Panc1 (cell line): Measurements from ENCODE around the gene PLEKHM2. TPM values are rescaled to one million over a fixed set of nuclear protein-coding genes. Genes with fewer than 3 reads are reported as not detected.

Experiments
- ATAC-seq: fragments of 200-7000 bp; cut with Tn5 transposase; 2 replicates; pipeline ENCODE4 v1.9.1; 2020; ENCODE audit warnings: mild to moderate bottlenecking, moderate library complexity
- BruUV-seq: library from RNA; stranded (reverse); fragments of 400-500 nt; replicated peaks from 2 replicates; lab custom pipeline; 2021; lab: Mats Ljungman, UMichigan
- CTCF ChIA-PET: fragments of 300-600 bp; sonication (Branson Sonifier 250); formaldehyde crosslinking; loops from one replicate; lab custom pipeline; 2022; ENCODE audit warnings: antibody characterized with exemption; lab: Charles Lee
- POLR2A ChIA-PET: fragments of 300-600 bp; sonication (Branson Sonifier 250); formaldehyde crosslinking; loops from one replicate; lab custom pipeline; 2022; ENCODE audit warnings: antibody characterized with exemption; lab: Charles Lee
- DNase-seq: peaks from one replicate; pipeline ENCODE4 v3.0.0-alpha.2; 2010; ENCODE audit warnings: low read depth, low spot score
- H3K27ac ChIP-seq: 2 replicates; pipeline ENCODE4 v1.5.1; 2011; ENCODE audit warnings: mild to moderate bottlenecking, low read length, inconsistent platforms
- H3K27me3 ChIP-seq: fragments of 200-500 bp; sonication (Bioruptor generic); 2 replicates; pipeline ENCODE4 v1.6.0; 2014; ENCODE audit warnings: low read length, inconsistent platforms; ENCODE audit not compliant: control insufficient read depth, insufficient read depth
- H3K36me3 ChIP-seq: fragments of 200-500 bp; sonication (Bioruptor generic); 2 replicates; pipeline ENCODE4 v1.5.1; 2014; ENCODE audit warnings: inconsistent platforms, mild to moderate bottlenecking, low read length, moderate library complexity; ENCODE audit not compliant: control insufficient read depth, insufficient read depth
- H3K4me1 ChIP-seq: 2 replicates; pipeline ENCODE4 v1.5.1; 2011; ENCODE audit warnings: inconsistent platforms, mild to moderate bottlenecking, low read length, moderate library complexity; ENCODE audit not compliant: control insufficient read depth, insufficient read depth
- H3K4me3 ChIP-seq, 2 experiments: 2 replicates each; pipeline ENCODE4 v1.5.1; 2011 to 2012; ENCODE audit warnings: low read depth in 2 of 2, low read length in 2 of 2, mild to moderate bottlenecking in 2 of 2, inconsistent platforms in 1 of 2, moderate library complexity in 1 of 2
- H3K9me3 ChIP-seq: fragments of 200-500 bp; sonication (Bioruptor generic); 2 replicates; pipeline ENCODE4 v1.5.1; 2014; ENCODE audit warnings: low read depth, mild to moderate bottlenecking, inconsistent platforms, low read length, moderate library complexity; ENCODE audit not compliant: control insufficient read depth, insufficient read depth
- POLR2AphosphoS5 ChIP-seq: IDR thresholded peaks from 2 replicates; pipeline ENCODE4 v1.6.1; 2012; ENCODE audit warnings: mild to moderate bottlenecking, low read depth, low read length, moderate library complexity
- REST ChIP-seq, 2 experiments: IDR thresholded peaks; 2 replicates each; pipeline ENCODE4 v1.6.1; 2011 to 2012; ENCODE audit warnings: low read depth in 2 of 2, control low read depth in 1 of 2, low read length in 1 of 2, mild to moderate bottlenecking in 1 of 2, moderate library complexity in 1 of 2; ENCODE audit not compliant: insufficient read depth in 1 of 2
- SIN3A ChIP-seq: IDR thresholded peaks from 2 replicates; pipeline ENCODE4 v1.6.1; 2012; ENCODE audit warnings: low read depth, mild to moderate bottlenecking, low read length, moderate library complexity, borderline replicate concordance; ENCODE audit not compliant: insufficient read depth
- TCF7L2 ChIP-seq: IDR thresholded peaks from 2 replicates; pipeline ENCODE4 v1.6.1; 2011; ENCODE audit warnings: mild to moderate bottlenecking, low read depth, low read length, inconsistent platforms
- in situ Hi-C: cut with HindIII; loops from 2 replicates; pipeline ENCODE4 v1.10.0; 2016; ENCODE audit warnings: low sequenced_read_pairs, low pct_unique_long_range_greater_than_20kb
- intact Hi-C: fragments of 100-400 bp; cut with micrococcal nuclease; formaldehyde crosslinking; loops from one replicate; pipeline ENCODE4 v1.10.0; 2022; ENCODE audit not compliant: unreplicated experiment
- total RNA-seq: library from RNA; stranded (reverse); gene quantifications from one replicate; pipeline ENCODE4 v1.2.1, GENCODE V29; 2021; ENCODE audit not compliant: unreplicated experiment
- TF ChIP-seq, protein P1 (sequence below): fragments of 450-650 bp; IDR thresholded peaks from 2 replicates; pipeline ENCODE4 v1.5.1; 2017; ENCODE audit warnings: mild to moderate bottlenecking

PLEKHM2 gene
- total RNA-seq, 1 experiment from 2014 or later, result 54.6 TPM

- in situ Hi-C loops (no loop called here), intact Hi-C loops (no loop called here)
- no peak for DNase-seq
- BruUV-seq, result TSS peak; percentile 91
- ChIA-PET POLR2A (interaction anchor here (0.7 kb wide), 1 partner anchor 21 kb away, joined by 7 read pairs; no protein-coding TSS in a partner anchor), CTCF (no interaction called here)
- TF ChIP-seq, protein P1, sequence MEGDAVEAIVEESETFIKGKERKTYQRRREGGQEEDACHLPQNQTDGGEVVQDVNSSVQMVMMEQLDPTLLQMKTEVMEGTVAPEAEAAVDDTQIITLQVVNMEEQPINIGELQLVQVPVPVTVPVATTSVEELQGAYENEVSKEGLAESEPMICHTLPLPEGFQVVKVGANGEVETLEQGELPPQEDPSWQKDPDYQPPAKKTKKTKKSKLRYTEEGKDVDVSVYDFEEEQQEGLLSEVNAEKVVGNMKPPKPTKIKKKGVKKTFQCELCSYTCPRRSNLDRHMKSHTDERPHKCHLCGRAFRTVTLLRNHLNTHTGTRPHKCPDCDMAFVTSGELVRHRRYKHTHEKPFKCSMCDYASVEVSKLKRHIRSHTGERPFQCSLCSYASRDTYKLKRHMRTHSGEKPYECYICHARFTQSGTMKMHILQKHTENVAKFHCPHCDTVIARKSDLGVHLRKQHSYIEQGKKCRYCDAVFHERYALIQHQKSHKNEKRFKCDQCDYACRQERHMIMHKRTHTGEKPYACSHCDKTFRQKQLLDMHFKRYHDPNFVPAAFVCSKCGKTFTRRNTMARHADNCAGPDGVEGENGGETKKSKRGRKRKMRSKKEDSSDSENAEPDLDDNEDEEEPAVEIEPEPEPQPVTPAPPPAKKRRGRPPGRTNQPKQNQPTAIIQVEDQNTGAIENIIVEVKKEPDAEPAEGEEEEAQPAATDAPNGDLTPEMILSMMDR, result no peak
- no peak for TF ChIP-seq TCF7L2
- TF ChIP-seq REST (IDR thresholded peaks at IDR 0.05; ENCODE audit: insufficient read depth in 1 of 2, low read depth in 2 of 2, low read length in 1 of 2), result no peak
- no peak for TF ChIP-seq POLR2AphosphoS5
- no peak for TF ChIP-seq SIN3A
- Histone ChIP-seq H3K27ac (no peak overlapping the region; the same call in 1 of the 2 replicates), H3K4me3 (peak overlapping the region; percentile 73 to 85; a peak in 3 of 4 replicates), H3K27me3 (no peaks in the 10 kb centered on the region), H3K9me3 (no peaks in the 10 kb centered on the region), H3K36me3 (no peaks in the 10 kb centered on the region), H3K4me1 (peaks cover 9% of the 10 kb centered on the region; the same call in 1 of the 2 replicates)
- no peak for ATAC-seq
Measured at GRCh38 chr1:15685820-15686219, 1.7 kb downstream of the PLEKHM2 start.

- in situ Hi-C loops, result no loop called here
- ChIA-PET CTCF (no interaction called here), POLR2A (interaction anchor here (0.5 kb wide), 1 partner anchor 94 kb away, joined by 3 read pairs; no protein-coding TSS in a partner anchor)
- no peak overlapping the region for H3K4me3 ChIP-seq
- ATAC-seq, result no peak
- H3K27ac ChIP-seq, result no peak overlapping the region
- no peak for TF ChIP-seq SIN3A
- no peak for TF ChIP-seq TCF7L2
- TF ChIP-seq REST (IDR thresholded peaks at IDR 0.05; ENCODE audit: insufficient read depth in 1 of 2, low read depth in 2 of 2, low read length in 1 of 2), result no peak
- TF ChIP-seq, protein P1, result no peak
- TF ChIP-seq POLR2AphosphoS5, result no peak
- DNase-seq, result no peak
- H3K36me3 ChIP-seq, result no peaks in the 10 kb centered on the region
- no peaks in the 10 kb centered on the region for H3K27me3 ChIP-seq
- intact Hi-C loops, result no loop called here
- peaks cover 9% of the 10 kb centered on the region; the same call in 1 of the 2 replicates for H3K4me1 ChIP-seq
- no peaks in the 10 kb centered on the region for H3K9me3 ChIP-seq
- no TSS peak for BruUV-seq
Measured at GRCh38 chr1:15687446-15687845, 3.3 kb downstream of the PLEKHM2 start.
